K562 (cell line): Measurements from ENCODE around the gene HOXD9. TPM values are rescaled to one million over a fixed set of nuclear protein-coding genes. Genes with fewer than 3 reads are reported as not detected.

Experiments used
- ARHGAP35 ChIP-seq: fragments of 450-650 bp; IDR thresholded peaks from 2 replicates; pipeline ENCODE4 v1.6.1; 2018; ENCODE audit not compliant: partially characterized antibody
- ELF2 ChIP-seq: fragments of 250-450 bp; sonication (Bioruptor Pico); IDR thresholded peaks from 2 replicates; pipeline ENCODE4 v1.5.0; 2021; ENCODE audit warnings: mild to moderate bottlenecking
- NFATC3 ChIP-seq: fragments of 450-650 bp; IDR thresholded peaks from 2 replicates; pipeline ENCODE4 v1.6.1; 2017; ENCODE audit warnings: mild to moderate bottlenecking
- RBM17 ChIP-seq: fragments of 200-400 bp; formaldehyde crosslinking; IDR thresholded peaks from 2 replicates; pipeline ENCODE4 v1.6.1; 2017; ENCODE audit warnings: low read depth, mild to moderate bottlenecking, low read length, borderline replicate concordance
- SIN3B ChIP-seq: fragments of 450-650 bp; IDR thresholded peaks from 2 replicates; pipeline ENCODE4 v1.6.1; 2017; ENCODE audit warnings: low read depth, mild to moderate bottlenecking, moderate library complexity
- TAL1 ChIP-seq: fragments of 450-650 bp; IDR thresholded peaks from 2 replicates; pipeline ENCODE4 v1.6.1; 2016; ENCODE audit warnings: mild to moderate bottlenecking
- VEZF1 ChIP-seq: fragments of 200-800 bp; sonication (Bioruptor generic); IDR thresholded peaks from 2 replicates; pipeline ENCODE4 v1.6.1; 2017; ENCODE audit warnings: missing genetic modification characterization, missing compliant biosample characterization
- polyA plus RNA-seq, 8 experiments: library from polyadenylated mRNA; depleted of rRNA in 4 of 8; stranded (reverse) in 5 of 8; unstranded in 3 of 8; fragments of >200 nt; fragmentation: Nextera tagmentation in 2 of 8; fragmentation: Illumina TruSeq in 1 of 8; extraction: Ambion mirVana in 2 of 8; extraction: Trizol in 1 of 8; gene quantifications; 2 replicates each; pipeline versions ENCODE4 v1.2.1 to v1.2.3, GENCODE V29; 2011 to 2014; ENCODE audit warnings: inconsistent platforms in 1 of 8, missing spikeins in 1 of 8
- total RNA-seq, 7 experiments: library from RNA; depleted of rRNA in 6 of 7; stranded (reverse); fragments of >200 nt in 6 of 7; fragmentation: Illumina TruSeq in 2 of 7; extraction: Trizol in 2 of 7; gene quantifications; 2 replicates each; pipeline versions ENCODE4 v1.2.1 to v1.2.3, GENCODE V29; 2011 to 2021; ENCODE audit warnings: low replicate concordance in 1 of 7
- TF ChIP-seq, protein P1 (sequence below): sonication (generic); formaldehyde crosslinking; IDR thresholded peaks from 2 replicates; pipeline ENCODE4 v1.8.1; 2023; ENCODE audit warnings: missing genetic modification reagents, mild to moderate bottlenecking, borderline replicate concordance

Gene HOXD9
- total and polyA plus RNA-seq, 9 of the 15 experiments (the other 6 are each of a cell fraction or from before 2014, with no cell fraction given), result not detected

- TF ChIP-seq, protein P1, sequence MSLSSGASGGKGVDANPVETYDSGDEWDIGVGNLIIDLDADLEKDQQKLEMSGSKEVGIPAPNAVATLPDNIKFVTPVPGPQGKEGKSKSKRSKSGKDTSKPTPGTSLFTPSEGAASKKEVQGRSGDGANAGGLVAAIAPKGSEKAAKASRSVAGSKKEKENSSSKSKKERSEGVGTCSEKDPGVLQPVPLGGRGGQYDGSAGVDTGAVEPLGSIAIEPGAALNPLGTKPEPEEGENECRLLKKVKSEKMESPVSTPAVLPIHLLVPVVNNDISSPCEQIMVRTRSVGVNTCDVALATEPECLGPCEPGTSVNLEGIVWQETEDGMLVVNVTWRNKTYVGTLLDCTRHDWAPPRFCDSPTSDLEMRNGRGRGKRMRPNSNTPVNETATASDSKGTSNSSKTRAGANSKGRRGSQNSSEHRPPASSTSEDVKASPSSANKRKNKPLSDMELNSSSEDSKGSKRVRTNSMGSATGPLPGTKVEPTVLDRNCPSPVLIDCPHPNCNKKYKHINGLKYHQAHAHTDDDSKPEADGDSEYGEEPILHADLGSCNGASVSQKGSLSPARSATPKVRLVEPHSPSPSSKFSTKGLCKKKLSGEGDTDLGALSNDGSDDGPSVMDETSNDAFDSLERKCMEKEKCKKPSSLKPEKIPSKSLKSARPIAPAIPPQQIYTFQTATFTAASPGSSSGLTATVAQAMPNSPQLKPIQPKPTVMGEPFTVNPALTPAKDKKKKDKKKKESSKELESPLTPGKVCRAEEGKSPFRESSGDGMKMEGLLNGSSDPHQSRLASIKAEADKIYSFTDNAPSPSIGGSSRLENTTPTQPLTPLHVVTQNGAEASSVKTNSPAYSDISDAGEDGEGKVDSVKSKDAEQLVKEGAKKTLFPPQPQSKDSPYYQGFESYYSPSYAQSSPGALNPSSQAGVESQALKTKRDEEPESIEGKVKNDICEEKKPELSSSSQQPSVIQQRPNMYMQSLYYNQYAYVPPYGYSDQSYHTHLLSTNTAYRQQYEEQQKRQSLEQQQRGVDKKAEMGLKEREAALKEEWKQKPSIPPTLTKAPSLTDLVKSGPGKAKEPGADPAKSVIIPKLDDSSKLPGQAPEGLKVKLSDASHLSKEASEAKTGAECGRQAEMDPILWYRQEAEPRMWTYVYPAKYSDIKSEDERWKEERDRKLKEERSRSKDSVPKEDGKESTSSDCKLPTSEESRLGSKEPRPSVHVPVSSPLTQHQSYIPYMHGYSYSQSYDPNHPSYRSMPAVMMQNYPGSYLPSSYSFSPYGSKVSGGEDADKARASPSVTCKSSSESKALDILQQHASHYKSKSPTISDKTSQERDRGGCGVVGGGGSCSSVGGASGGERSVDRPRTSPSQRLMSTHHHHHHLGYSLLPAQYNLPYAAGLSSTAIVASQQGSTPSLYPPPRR (CRISPR knock-in tag), result no peak
- no peak for TF ChIP-seq TAL1
- TF ChIP-seq ARHGAP35, result no peak
- TF ChIP-seq SIN3B, result no peak
- TF ChIP-seq VEZF1 (CRISPR knock-in tag), result no peak
- TF ChIP-seq ELF2 (CRISPR knock-in tag), result no peak
- no peak for TF ChIP-seq NFATC3
- TF ChIP-seq RBM17, result no peak
Measured at GRCh38 chr2:176146101-176146500, 23.6 kb downstream of the HOXD9 start (continued).
